HFF-Myc (cell line): ENCODE results near the gene CAND2.

Experiments
- DNase-seq: peaks from one replicate; pipeline ENCODE4 v3.0.0-alpha.2; 2011; ENCODE audit warnings: low read depth; ENCODE audit errors: extremely low read depth
- H3K4me3 ChIP-seq: replicated peaks from 2 replicates; pipeline ENCODE4 v1.5.1; 2011; ENCODE audit warnings: low read depth, mild to moderate bottlenecking, control low read depth, low read length
- CTCF ChIP-seq: IDR thresholded peaks from 2 replicates; pipeline ENCODE4 v1.5.1; 2012; ENCODE audit warnings: mild to moderate bottlenecking, low read depth, low read length, control low read depth; ENCODE audit errors: missing control alignments

The CAND2 gene

GRCh38 chr3:12796171-12797123 lies at the start of gene CAND2:
CAND2 (plus strand) TSS chr3:12796680; CDS start chr3:12796721, 41 bp downstream.
- TF ChIP-seq CTCF, result no peak
- peak within 1 kb of the TSS; percentile 56 for H3K4me3 ChIP-seq
- no peak for DNase-seq

- H3K4me3 ChIP-seq, result no peak overlapping the region
- no peak for DNase-seq
- no peak for TF ChIP-seq CTCF
These were observed 48.0 kb upstream of the CAND2 start for GRCh38 chr3:12748477-12748876.

GRCh38 chr3:12750223-12750622 lies 46.3 kb upstream of the CAND2 start:
- H3K4me3 ChIP-seq, result no peak overlapping the region
- TF ChIP-seq CTCF, result no peak

GRCh38 chr3:12750658-12751071 lies 45.8 kb upstream of the CAND2 start:
- DNase-seq, result peak; percentile 76
- H3K4me3 ChIP-seq, result no peak overlapping the region
- TF ChIP-seq CTCF, result no peak

More at GRCh38 chr3:12750223-12750622, 46.3 kb upstream of the CAND2 start:
- peak; percentile 63 for DNase-seq

- DNase-seq, result no peak
- no peak for TF ChIP-seq CTCF
These were observed 44.9 kb upstream of the CAND2 start for GRCh38 chr3:12751571-12751970.

GRCh38 chr3:12752102-12752501 lies 44.4 kb upstream of the CAND2 start:
- TF ChIP-seq CTCF, result no peak
- H3K4me3 ChIP-seq, result no peak overlapping the region
- no peak for DNase-seq

More at GRCh38 chr3:12751571-12751970, 44.9 kb upstream of the CAND2 start:
- H3K4me3 ChIP-seq, result no peak overlapping the region
